Gastroesophageal sphincter (tissue), 2 donors: Measurements from ENCODE around the gene TMEM169.

Experiments
- EP300 ChIP-seq: sonication (generic); formaldehyde crosslinking; IDR thresholded peaks from one replicate; pipeline ENCODE4 v1.6.1; 2017; ENCODE audit warnings: antibody characterized with exemption, mild to moderate bottlenecking
- POLR2A ChIP-seq, 2 donors: fragments of 450-650 bp; IDR thresholded peaks; one replicate each; pipeline ENCODE4 v1.6.1; 2017; ENCODE audit warnings: antibody characterized with exemption in 2 of 2, mild to moderate bottlenecking in 2 of 2, moderate library complexity in 1 of 2

DNA sequence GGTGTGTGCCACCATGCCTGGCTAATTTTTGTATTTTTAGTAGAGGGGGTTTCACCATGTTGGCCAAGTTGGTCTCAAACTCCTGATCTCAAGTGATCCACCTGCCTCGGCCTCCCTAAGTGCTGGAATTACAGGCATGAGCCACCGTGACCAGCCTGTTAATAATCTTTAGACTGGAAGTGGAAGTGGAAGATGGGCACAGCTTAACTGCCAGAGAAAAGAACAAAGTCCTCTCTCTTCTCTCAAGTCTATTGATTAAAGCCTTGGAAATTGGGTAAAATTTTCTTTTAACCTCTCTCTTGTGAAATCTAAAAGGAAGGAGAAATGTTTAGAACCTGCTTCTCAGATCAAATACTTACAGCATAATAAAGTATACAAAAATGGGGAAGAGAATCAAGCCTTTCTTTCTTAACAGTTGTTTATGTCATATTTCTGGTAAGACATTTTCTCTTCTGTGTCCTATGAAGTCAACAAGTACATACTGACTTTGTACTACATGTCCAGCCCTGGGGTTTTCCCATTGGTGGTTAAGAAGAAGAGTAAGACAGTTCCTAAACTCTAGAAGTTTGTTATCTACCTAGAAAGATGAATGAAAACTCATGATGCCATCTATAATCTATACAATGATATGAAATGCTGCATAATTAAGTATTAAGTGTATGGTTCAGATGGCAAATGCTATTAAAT lies 4.6 kb downstream of the TMEM169 start:
- TF ChIP-seq POLR2A (IDR thresholded peaks at IDR 0.05): no peak
- no peak for TF ChIP-seq EP300
